Stimulated activated CD8-positive, alpha-beta memory T cell treated with anti-CD3 and anti-CD28 coated beads, Interleukin-7, amount 100 ng/mL, for 4 hours (primary cell): ENCODE measurements around the gene RNF222.
A peak's percentile ranks its signal among the peaks of the same experiment; 100 is the strongest.
"Not testable (repeated sequence)": the region's sequence is repeated elsewhere in the genome, so short reads cannot be mapped to it uniquely, and the experiment has no call there.

Experiments
- DNase-seq, 2 donors: peaks; one replicate each; pipeline ENCODE4 v3.0.0-alpha.2; 2020; ENCODE audit warnings: low read depth in 2 of 2

Gene RNF222

DNA sequence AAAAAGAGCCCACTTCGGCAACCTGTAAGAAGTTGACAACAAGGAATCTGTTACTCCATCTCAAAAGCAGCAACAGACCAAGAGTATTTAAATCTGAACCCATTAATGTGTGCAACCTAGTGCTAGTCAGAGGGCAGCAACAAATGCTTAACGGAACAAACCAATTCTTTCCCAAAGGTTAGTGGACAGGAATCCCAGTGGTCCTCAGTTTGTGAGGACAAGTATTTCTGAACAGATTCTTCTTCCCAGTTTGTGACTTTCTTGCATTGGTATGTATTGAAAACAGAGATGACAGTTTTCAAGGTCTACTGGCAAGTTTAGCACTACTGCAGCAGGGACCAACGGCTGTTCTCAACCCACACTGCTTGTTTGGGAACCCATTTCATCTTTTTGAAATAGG is 17.6 kb downstream of the RNF222 start:
- DNase-seq: no peak

GRCh38 chr17:8378117-8378516 is 19.5 kb downstream of the RNF222 start:
- DNase-seq: not testable (repeated sequence)

GRCh38 chr17:8377422-8377821 is 20.2 kb downstream of the RNF222 start:
- no peak for DNase-seq

DNA sequence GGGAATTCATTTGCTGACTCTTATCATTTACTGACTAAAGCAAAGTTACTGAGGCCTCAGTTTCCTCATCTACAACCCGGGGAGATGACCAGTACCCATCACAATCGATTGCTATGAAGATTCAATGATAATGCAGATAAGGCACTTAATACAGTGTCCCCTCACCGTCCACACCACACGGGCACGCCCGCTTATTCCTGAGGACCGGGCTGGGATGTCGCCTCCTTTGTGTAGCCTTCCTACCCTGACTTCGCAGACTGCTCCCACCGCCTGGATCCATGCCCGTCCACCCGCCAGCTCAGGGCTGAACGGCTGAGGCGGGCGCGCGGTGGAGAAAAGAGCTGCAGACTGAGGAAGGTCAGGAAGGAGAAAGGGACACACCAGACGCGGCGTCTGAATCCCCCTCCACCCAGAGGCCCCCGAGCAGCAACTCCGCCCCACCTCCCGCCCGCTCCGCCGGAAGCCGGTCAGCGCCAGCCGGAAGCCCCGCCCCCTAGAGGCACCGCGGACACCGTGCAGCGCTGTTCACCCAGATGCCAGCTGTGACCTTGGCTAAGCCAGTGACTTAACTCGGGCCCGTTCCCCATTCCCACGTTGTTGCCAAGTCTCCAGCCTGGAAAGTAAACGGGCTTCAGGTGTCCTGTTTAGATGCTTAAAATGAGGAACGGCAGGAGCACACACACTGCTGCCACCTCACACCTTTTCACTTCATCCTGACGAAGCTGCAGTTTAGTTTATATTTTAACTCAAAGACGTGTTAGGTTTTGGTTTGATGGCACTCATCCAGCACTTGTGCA is 21.2 kb downstream of the RNF222 start, which contains the start of gene KRABD2:
KRABD2 (minus strand) TSS at position 434 of the 797 bp plus-strand sequence.
- DNase-seq: peak; percentile 77 to 88

DNA sequence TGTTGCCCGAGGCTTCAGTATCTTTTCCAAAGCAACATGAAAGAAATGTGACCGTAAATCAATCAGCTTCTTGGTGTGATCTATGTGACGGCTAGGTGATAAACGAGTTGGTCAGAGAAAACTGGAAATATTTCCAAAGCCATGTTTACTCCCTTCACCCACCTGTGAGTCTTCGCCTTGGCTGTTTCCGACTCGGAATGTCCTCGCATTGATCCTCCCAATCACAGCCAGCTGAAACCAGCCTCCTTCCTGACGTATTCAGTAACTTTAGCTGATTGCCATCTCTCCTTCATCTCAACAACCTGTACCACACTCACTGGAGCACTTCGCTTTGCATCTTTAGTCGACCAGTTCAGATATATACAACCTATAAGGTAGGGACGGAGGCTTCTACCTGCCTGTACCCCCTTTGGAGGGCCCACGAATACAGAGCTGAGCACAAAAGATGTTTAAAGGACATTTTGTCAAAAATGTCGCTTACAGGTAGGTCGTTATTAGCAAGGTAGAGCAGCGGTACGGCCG is 21.8 kb downstream of the RNF222 start:
- DNase-seq: no peak

DNA sequence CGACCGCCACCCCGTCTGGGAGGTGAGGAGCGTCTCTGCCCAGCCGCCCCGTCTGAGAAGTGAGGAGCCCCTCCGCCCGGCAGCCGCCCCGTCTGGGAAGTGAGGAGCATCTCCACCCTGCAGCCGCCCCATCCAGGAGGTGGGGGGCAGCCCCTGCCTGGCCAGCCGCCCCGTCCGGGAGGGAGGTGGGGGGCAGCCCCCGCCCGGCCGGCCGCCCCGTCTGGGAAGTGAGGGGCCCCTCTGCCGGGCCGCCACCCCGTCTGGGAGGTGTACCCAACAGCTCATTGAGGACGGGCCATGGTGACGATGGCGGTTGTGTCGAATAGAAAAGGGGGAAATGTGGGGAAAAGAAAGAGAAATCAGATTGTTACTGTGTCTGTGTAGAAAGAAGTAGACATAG is 23.8 kb downstream of the RNF222 start:
- DNase-seq: not testable (repeated sequence)

DNA sequence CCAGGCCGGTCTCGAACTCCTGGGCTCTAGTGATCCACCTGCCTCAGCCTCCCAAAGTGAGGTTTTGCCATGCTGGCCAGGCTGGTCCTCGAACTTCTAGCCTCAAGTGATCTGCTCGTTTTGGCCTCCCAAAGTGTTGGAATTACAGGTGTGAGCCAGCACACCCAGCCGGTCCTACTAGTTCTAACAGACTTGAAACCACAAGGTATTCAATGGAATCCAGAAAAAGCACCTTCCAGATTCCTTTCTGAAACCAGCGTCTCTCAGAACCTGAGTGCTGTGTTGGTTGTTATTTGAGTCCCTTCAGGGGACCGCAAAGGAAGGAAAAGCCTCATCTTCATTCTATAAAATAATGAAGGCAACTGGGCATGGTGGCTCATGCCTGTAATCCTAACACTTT is 25.2 kb downstream of the RNF222 start:
- no peak for DNase-seq

DNA sequence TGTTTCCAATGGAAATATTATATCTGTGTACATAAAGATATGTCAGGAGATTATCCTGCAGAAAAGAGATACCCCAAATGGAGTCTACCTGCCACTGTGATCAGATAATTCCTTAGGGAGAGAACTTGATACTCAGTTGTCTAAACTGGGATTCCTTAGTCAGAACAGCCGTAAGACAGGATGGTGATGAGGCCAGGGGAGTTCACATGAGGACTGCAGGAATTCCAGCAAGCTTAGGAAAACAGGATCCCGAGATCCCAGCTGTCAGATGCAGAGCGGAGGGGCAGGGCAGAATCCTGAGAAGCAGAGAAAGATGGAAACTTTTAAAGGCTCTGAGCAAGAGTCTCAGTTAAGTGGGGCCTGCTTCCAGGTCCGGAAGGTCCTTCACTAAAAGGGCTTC is 25.8 kb downstream of the RNF222 start:
- DNase-seq: no peak

- no peak for DNase-seq
These were observed 27.7 kb downstream of the RNF222 start for GRCh38 chr17:8369944-8370343.

DNA sequence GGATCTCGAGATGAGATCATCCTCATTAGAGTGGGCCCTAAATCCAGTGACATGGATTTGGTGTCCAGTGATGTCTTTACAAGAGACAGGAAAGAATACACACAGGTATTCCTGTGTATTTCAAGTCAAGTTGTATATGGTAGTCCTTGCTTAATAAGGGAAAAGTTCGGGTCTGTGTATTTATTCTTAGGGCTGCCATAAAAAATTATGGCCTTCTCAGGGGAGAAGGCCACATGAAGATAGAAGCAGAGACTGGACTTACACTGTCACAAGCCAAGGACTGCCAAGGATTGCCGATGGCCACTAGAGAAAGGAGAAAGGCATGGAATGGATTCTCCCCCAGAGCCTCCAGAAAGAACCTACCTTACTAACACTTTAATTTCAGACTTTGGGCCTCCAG is 29.4 kb downstream of the RNF222 start:
- no peak for DNase-seq

- DNase-seq: no peak
These were observed 31.4 kb downstream of the RNF222 start for GRCh38 chr17:8366231-8366630.

- no peak for DNase-seq
These were observed 32.5 kb downstream of the RNF222 start for GRCh38 chr17:8365143-8365542.

- no peak for DNase-seq
These were observed 34.8 kb downstream of the RNF222 start for GRCh38 chr17:8362651-8363332.

GRCh38 chr17:8360751-8361150 is 36.9 kb downstream of the RNF222 start:
- no peak for DNase-seq

DNA sequence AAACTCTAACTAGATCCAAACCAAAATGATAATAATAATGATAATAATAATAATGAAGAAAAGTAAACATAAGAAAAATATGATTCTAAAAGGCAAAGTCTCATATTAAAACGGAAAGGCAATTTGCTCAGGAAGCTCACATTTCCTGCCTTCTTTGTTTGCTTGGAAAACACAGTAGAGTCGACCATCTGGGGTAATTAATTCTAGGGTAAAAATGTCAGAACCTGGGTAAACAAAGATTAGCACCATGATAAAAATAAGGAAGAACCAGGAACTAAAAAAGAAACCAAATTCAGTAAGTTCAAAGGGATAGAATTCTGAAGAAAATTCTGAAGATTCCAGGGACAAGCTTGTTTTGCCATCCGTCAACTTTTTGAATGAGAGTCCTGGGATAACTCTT is 37.4 kb downstream of the RNF222 start:
- DNase-seq: no peak

- no peak for DNase-seq
These were observed 37.9 kb downstream of the RNF222 start for GRCh38 chr17:8359769-8360168.

DNA sequence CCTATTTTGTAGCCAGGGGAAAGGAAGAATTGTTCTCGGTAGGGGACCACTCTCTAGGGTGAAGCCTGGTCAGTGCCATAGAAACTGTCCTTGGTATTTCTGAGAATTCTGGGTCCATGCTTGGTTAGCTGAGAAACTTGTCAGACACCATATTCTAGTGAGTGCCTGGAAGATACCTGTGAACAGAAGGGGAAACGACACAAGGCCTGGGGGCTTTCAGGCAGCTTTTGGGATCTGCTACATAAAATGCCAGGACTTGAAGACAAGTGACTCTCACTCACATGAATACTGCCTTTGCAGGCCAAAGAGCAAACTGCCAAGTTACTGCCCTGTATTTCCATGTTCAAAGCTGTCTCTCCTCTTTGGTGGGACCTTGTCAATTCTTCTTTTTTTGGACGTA is 39.7 kb downstream of the RNF222 start:
- DNase-seq: no peak

- no peak for DNase-seq
These were observed 43.4 kb downstream of the RNF222 start for GRCh38 chr17:8354236-8354635.

- DNase-seq: no peak
These were observed 43.9 kb downstream of the RNF222 start for GRCh38 chr17:8353736-8354135.

DNA sequence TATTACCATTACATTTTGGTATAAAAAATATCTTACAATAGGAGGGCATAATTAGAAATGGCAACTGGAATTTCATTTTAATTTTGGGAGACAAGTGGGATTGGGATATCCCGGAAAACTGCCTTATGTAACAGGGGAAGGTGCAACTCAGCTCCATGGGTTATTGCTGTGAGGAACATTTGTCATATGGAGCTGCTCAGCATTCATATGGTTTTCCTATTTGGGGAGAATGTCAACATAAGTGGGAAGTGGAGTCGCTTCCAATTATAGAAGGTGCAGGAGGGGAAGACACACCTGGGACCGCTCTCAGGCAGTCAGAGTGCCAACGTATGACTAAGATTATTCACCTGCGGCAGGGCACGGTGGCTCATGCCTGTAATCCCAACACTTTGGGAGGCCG is 47.3 kb downstream of the RNF222 start:
- no peak for DNase-seq

DNA sequence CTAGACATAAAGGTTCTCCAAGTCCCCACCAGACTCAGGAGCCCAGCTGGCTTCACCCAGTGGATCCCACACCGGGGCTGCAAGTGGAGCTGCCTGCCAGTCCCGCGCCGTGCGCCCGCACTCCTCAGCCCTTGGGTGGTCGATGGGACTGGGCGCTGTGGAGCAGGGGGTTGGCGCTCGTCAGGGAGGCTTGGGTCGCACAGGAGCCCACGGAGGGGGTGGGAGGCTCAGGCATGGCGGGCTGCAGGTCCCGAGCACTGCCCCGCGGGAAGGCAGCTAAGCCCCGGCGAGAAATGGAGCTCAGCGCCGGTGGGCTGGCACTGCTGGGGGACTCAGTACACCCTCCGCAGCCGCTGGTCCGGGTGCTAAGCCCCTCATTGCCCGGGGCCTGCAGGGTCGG is 50.6 kb downstream of the RNF222 start:
- not testable (repeated sequence) for DNase-seq

GRCh38 chr17:8345951-8346665 is 51.5 kb downstream of the RNF222 start:
- no peak for DNase-seq
